CD8-positive, alpha-beta memory T cell (primary cell): ENCODE measurements around the gene SLC24A4. TPM values are rescaled to one million over a fixed set of nuclear protein-coding genes. Genes with fewer than 3 reads are reported as not detected.

Experiments used
- CTCF ChIA-PET: fragments of 350-600 bp; sonication (Branson Sonifier 250); formaldehyde crosslinking; loops from one replicate; lab custom pipeline; 2021; ENCODE audit warnings: antibody characterized with exemption; lab: Charles Lee
- POLR2A ChIA-PET: fragments of 350-600 bp; sonication (Branson Sonifier 250); formaldehyde crosslinking; loops from one replicate; lab custom pipeline; 2021; ENCODE audit warnings: antibody characterized with exemption; lab: Charles Lee
- DNase-seq, 5 donors: peaks; one replicate each; pipeline versions ENCODE4 v3.0.0 to v3.0.0-alpha.2; 2020 to 2022; ENCODE audit warnings: mixed read lengths in 1 of 5
- H3K27ac ChIP-seq: one replicate; pipeline ENCODE4 v1.7.0; 2013; ENCODE audit warnings: low read depth, mild to moderate bottlenecking, low read length, moderate library complexity
- H3K27me3 ChIP-seq: 2 replicates; pipeline ENCODE4 v1.7.0; 2013; ENCODE audit warnings: low read length, mild to moderate bottlenecking; ENCODE audit not compliant: insufficient read depth, poor library complexity, severe bottlenecking
- H3K36me3 ChIP-seq: 2 replicates; pipeline ENCODE4 v1.7.0; 2013; ENCODE audit warnings: mild to moderate bottlenecking, low read length, moderate library complexity; ENCODE audit not compliant: insufficient read depth
- H3K4me1 ChIP-seq: 2 replicates; pipeline ENCODE4 v1.7.0; 2013; ENCODE audit warnings: mild to moderate bottlenecking, low read length, moderate library complexity; ENCODE audit not compliant: insufficient read depth
- H3K4me3 ChIP-seq: 2 replicates; pipeline ENCODE4 v1.7.0; 2013; ENCODE audit warnings: mild to moderate bottlenecking, low read length
- H3K9me3 ChIP-seq: 2 replicates; pipeline ENCODE4 v1.7.0; 2013; ENCODE audit warnings: mild to moderate bottlenecking, low read length
- H3K27ac Mint-ChIP-seq, 8 donors: one replicate each; pipeline ENCODE4 v1.8.0; 2020 to 2021; ENCODE audit warnings: mixed read lengths in 8 of 8, mild to moderate bottlenecking in 6 of 8, inconsistent platforms in 3 of 8, moderate library complexity in 3 of 8
- H3K27me3 Mint-ChIP-seq, 2 donors: one replicate each; pipeline ENCODE4 v1.8.0; 2020 to 2021; ENCODE audit warnings: mixed read lengths in 2 of 2, mild to moderate bottlenecking in 1 of 2, moderate library complexity in 1 of 2
- H3K36me3 Mint-ChIP-seq, 3 donors: one replicate each; pipeline ENCODE4 v1.8.0; 2020 to 2021; ENCODE audit warnings: mixed read lengths in 3 of 3, inconsistent platforms in 1 of 3, mild to moderate bottlenecking in 1 of 3
- H3K4me1 Mint-ChIP-seq, 3 donors: one replicate each; pipeline ENCODE4 v1.8.0; 2020 to 2021; ENCODE audit warnings: mixed read lengths in 3 of 3, inconsistent platforms in 1 of 3, mild to moderate bottlenecking in 1 of 3
- H3K4me3 Mint-ChIP-seq, 7 donors: one replicate each; pipeline ENCODE4 v1.8.0; 2020 to 2021; ENCODE audit warnings: mixed read lengths in 7 of 7, mild to moderate bottlenecking in 6 of 7, moderate library complexity in 4 of 7, inconsistent platforms in 2 of 7
- H3K9me3 Mint-ChIP-seq, 5 donors: one replicate each; pipeline ENCODE4 v1.8.0; 2020 to 2022; ENCODE audit warnings: mixed read lengths in 5 of 5, mild to moderate bottlenecking in 3 of 5, moderate library complexity in 2 of 5, inconsistent platforms in 1 of 5
- polyA plus RNA-seq: library from polyadenylated mRNA; unstranded; fragments of 300-500 nt; fragmentation: Illumina TruSeq; gene quantifications from one replicate; pipeline ENCODE4 v1.2.3, GENCODE V29; 2021
- total RNA-seq, 2 experiments: library from RNA; stranded (reverse); gene quantifications; one replicate each; pipeline ENCODE4 v1.2.3, GENCODE V29; 2021

SLC24A4 gene
- total and polyA plus RNA-seq, 3 experiments from 2014 or later, result 0.04 TPM; not detected in 2

DNA sequence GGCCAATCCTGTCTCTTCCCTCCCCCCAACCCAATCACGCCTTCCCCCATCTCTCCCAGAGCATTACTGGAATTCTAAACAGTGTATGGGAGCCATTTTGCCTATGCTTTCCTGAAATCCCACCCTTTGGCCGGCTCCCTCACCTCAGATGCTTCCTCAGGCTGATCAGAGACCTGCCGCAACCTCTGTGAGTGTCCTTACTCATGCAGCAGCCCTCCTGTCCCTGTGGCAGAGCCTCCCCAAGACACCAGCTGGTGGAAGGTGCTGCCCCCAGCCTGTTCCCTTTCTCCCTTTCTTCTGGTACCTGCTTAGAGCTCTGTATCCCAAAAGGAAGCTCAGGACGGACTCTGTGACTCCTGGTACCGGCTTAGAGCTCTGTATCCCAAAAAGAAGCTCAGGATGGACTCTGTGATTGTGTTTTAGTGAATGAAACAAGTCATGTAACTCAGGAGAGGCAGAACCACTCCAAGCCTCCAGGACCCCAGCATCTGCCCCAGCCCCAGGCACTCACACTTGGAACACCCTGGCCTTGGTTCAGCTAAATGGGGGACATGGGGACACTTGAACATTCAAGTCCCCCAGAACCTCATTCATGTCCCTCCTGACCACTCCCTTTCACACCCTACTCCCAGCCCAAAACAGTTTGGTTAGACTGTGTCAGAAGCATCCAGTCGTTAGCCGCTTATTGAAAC is 161.3 kb downstream of the SLC24A4 start:
- H3K36me3 ChIP-seq, result no peaks in the 10 kb centered on the region
- Mint-ChIP-seq H3K27me3 (peaks cover 5 to 13% of the 10 kb centered on the region in 2 donors), H3K36me3 (peaks cover 0 to 14% (median 0%) of the 10 kb centered on the region in 3 donors), H3K27ac (no peak overlapping the region), H3K4me3 (no peak overlapping the region), H3K9me3 (peaks cover 0 to 6% (median 1%) of the 10 kb centered on the region in 5 donors), H3K4me1 (peaks cover 0 to 6% (median 0%) of the 10 kb centered on the region in 3 donors)
- DNase-seq, result no peak
- no peaks in the 10 kb centered on the region for H3K4me1 ChIP-seq
- H3K27me3 ChIP-seq, result no peaks in the 10 kb centered on the region
- H3K27ac ChIP-seq, result no peak overlapping the region
- no peaks in the 10 kb centered on the region for H3K9me3 ChIP-seq
- CTCF ChIA-PET, result no interaction called here
- no peak overlapping the region for H3K4me3 ChIP-seq
- POLR2A ChIA-PET, result no interaction called here

DNA sequence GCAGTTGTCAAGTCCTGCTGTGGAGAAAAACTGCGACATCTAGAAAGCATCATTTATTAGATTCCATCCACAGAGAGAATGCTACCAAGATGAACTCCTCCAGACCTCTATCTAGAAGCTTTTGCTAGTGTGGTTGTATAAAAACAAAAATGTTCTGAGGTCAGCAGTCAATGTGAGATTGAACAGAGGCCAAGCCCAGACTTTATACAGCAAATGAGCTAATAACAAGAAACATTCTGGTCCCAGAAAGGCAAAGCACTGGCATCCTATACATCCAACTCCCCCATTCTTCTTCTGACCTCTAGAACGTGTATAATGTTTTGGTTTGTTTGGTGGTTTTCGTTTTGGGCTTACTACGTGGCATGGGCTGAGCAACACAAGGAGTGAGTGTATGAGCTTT is 163.9 kb downstream of the SLC24A4 start:
- H3K27me3 Mint-ChIP-seq, result peaks cover 5 to 10% of the 10 kb centered on the region in 2 donors
- peaks cover 0 to 6% (median 0%) of the 10 kb centered on the region in 3 donors for H3K4me1 Mint-ChIP-seq
- Histone ChIP-seq H3K27me3 (no peaks in the 10 kb centered on the region), H3K4me1 (no peaks in the 10 kb centered on the region), H3K27ac (no peak overlapping the region), H3K36me3 (no peaks in the 10 kb centered on the region), H3K9me3 (no peaks in the 10 kb centered on the region), H3K4me3 (no peak overlapping the region)
- H3K27ac Mint-ChIP-seq, result peak overlapping the region in 1 of 8 donors; percentile 9
- H3K36me3 Mint-ChIP-seq, result no peaks in the 10 kb centered on the region
- CTCF ChIA-PET, result interaction anchor here (0.9 kb wide), 1 partner anchor 40 kb away, joined by 4 read pairs; no protein-coding TSS in a partner anchor
- POLR2A ChIA-PET, result no interaction called here
- no peak overlapping the region for H3K4me3 Mint-ChIP-seq
- no peak for DNase-seq
- H3K9me3 Mint-ChIP-seq, result no peaks in the 10 kb centered on the region

DNA sequence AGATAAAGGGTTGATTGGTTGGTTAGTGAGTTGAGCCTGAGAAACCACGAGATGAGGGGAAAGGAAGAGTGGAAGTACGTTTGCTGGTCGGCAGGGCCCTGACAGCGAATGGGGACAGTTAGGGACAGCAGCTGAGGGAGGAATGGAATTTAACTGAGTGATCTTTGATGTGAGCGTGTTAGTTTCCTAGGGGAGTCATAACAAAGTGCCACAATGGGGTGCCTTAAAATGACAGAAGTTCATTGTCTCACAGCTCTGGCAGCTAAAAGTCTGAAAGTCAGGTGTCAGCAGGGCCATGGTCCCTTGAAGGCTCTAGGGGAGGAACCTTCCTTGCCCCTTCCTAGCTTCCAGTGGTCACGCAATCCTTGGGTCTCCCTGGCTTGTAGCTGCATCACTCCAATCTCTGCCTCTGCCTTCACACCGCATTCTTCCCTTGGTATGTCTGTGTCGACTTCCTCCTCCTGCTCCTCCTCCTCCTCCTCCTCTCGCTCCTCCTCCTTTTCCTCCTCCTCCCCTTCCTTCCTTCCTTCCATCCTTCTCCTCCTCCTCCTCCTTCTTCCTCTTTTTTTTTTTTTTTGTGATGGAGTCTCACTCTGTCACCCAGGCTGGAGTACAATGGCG is 164.7 kb downstream of the SLC24A4 start:
- Mint-ChIP-seq H3K4me1 (peaks cover 0 to 6% (median 0%) of the 10 kb centered on the region in 3 donors), H3K27ac (no peak overlapping the region), H3K27me3 (peaks cover 5 to 10% of the 10 kb centered on the region in 2 donors), H3K36me3 (no peaks in the 10 kb centered on the region), H3K4me3 (no peak overlapping the region), H3K9me3 (no peaks in the 10 kb centered on the region)
- no peaks in the 10 kb centered on the region for H3K27me3 ChIP-seq
- H3K9me3 ChIP-seq, result no peaks in the 10 kb centered on the region
- H3K36me3 ChIP-seq, result no peaks in the 10 kb centered on the region
- POLR2A ChIA-PET, result no interaction called here
- H3K4me3 ChIP-seq, result no peak overlapping the region
- H3K27ac ChIP-seq, result no peak overlapping the region
- CTCF ChIA-PET, result interaction anchor here (0.9 kb wide), 1 partner anchor 41 kb away, joined by 4 read pairs; no protein-coding TSS in a partner anchor
- H3K4me1 ChIP-seq, result no peaks in the 10 kb centered on the region
- no peak for DNase-seq

DNA sequence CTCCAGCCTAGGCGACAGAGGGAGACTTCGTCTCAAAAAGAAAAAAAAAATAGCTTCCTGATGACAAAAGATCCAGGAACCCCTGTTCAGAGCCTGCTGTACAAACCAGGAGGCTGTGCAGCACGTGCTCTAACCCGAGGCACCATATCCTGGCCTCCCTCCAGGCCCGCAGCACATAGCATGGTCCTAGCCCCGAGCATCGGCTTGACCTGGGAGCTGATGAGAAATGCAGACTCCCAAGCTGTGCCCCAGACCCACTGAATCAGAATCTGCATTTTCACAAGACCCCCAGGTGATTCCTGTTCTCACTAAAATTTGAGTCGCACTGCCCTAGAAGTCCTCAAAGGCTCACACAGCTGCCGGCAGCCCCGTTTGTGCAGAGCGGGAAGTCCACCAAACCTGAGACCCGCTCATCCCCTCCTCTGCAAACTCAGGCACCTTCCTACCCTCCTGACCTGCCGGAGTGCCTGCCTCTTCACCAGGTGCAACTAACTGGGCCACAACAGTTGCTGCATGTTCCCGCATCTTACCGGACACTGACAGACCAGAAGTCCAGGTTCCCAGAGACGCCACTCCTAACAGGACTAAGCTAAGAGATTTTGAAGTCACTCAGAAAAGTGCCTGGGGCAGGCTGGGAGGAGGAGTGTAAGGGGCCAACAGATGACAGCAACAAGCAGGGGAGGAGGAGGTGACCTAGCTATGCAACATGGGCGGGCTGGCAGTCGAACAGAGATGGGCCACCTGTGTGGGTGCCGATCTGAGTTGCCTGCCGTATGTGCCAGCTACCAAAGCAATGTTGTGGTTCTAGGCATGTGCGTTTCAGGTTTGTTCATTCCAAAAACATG is 166.7 kb downstream of the SLC24A4 start:
- no peak overlapping the region for H3K4me3 ChIP-seq
- no peak for DNase-seq
- H3K4me1 Mint-ChIP-seq, result peaks cover 0 to 6% (median 0%) of the 10 kb centered on the region in 3 donors
- H3K36me3 ChIP-seq, result no peaks in the 10 kb centered on the region
- H3K27ac Mint-ChIP-seq, result peak overlapping the region in 1 of 8 donors; percentile 30
- H3K9me3 ChIP-seq, result no peaks in the 10 kb centered on the region
- POLR2A ChIA-PET, result no interaction called here
- no peaks in the 10 kb centered on the region for H3K4me1 ChIP-seq
- H3K27ac ChIP-seq, result no peak overlapping the region
- no peaks in the 10 kb centered on the region for H3K9me3 Mint-ChIP-seq
- H3K27me3 Mint-ChIP-seq, result peaks cover 5 to 6% of the 10 kb centered on the region in 2 donors
- CTCF ChIA-PET, result no interaction called here
- H3K36me3 Mint-ChIP-seq, result no peaks in the 10 kb centered on the region
- H3K4me3 Mint-ChIP-seq, result no peak overlapping the region
- H3K27me3 ChIP-seq, result no peaks in the 10 kb centered on the region

DNA sequence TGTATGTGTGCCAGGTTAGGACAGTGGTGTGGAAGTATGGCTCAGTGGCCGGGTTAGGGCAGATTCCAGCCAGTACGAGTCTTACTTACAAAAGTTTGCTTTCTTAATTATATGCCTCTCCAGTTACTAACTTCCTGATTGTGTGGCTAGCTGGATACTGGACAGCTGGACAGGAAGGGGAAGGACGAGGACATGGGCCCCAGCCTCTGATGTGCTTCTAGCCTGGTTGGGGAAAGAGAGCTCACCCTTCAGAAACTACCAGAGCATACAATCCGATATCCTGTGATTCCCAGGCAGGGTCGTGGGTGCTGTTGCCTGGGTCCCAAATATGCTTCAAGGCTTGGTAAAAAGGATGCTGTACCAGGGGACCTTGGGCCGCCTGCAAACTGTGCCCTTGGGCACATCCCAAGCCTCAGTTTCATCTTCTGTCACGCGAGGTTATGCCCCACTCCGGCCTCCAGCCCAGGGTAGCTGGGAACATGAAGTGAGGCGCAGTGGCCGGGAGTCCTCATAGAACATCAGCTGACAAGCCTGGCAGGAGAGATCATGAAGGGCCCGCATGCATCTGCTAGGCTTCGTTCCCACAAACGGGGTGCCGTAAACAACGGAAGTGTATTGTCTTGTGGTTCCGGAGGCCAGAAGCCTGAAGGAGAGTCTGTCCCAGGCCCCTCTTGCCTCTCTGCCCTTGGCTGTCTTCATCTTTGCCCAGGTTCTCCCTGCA is 167.4 kb downstream of the SLC24A4 start:
- Histone ChIP-seq H3K4me1 (no peaks in the 10 kb centered on the region), H3K36me3 (no peaks in the 10 kb centered on the region), H3K27me3 (no peaks in the 10 kb centered on the region), H3K4me3 (no peak overlapping the region), H3K27ac (no peak overlapping the region), H3K9me3 (no peaks in the 10 kb centered on the region)
- H3K27ac Mint-ChIP-seq, result no peak overlapping the region
- no peak overlapping the region for H3K4me3 Mint-ChIP-seq
- CTCF ChIA-PET, result no interaction called here
- DNase-seq, result no peak
- H3K27me3 Mint-ChIP-seq, result peaks cover 5 to 6% of the 10 kb centered on the region in 2 donors
- H3K9me3 Mint-ChIP-seq, result no peaks in the 10 kb centered on the region
- POLR2A ChIA-PET, result no interaction called here
- H3K36me3 Mint-ChIP-seq, result no peaks in the 10 kb centered on the region
- H3K4me1 Mint-ChIP-seq, result peaks cover 0 to 6% (median 0%) of the 10 kb centered on the region in 3 donors

DNA sequence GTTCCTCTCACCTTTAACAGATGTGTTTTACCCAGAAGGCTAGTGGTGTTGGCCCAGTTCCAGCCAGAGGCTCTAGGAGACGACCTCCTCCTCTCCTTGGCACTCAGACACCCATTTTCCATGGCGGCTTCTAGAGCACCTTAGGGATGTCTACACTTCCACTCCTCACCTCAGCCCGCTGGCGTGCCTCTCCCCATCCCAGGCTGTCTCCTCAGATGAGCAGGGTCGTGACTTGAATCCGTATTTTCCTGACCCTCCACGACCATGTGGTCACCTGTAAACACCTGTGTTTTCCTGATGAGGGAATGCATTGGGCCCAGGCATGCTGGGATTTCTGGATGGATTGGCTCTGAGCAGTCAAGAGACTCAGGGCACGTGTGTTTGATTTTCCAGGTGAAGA is 168.8 kb downstream of the SLC24A4 start:
- H3K4me3 ChIP-seq, result no peak overlapping the region
- ChIA-PET POLR2A (no interaction called here), CTCF (no interaction called here)
- no peaks in the 10 kb centered on the region for H3K9me3 Mint-ChIP-seq
- no peak overlapping the region for H3K27ac ChIP-seq
- peaks cover 6% of the 10 kb centered on the region in 2 donors for H3K27me3 Mint-ChIP-seq
- peaks cover 0 to 3% (median 0%) of the 10 kb centered on the region in 3 donors for H3K4me1 Mint-ChIP-seq
- no peaks in the 10 kb centered on the region for H3K36me3 ChIP-seq
- no peak overlapping the region for H3K4me3 Mint-ChIP-seq
- H3K9me3 ChIP-seq, result no peaks in the 10 kb centered on the region
- H3K27me3 ChIP-seq, result no peaks in the 10 kb centered on the region
- no peaks in the 10 kb centered on the region for H3K4me1 ChIP-seq
- DNase-seq, result no peak
- H3K36me3 Mint-ChIP-seq, result no peaks in the 10 kb centered on the region
- H3K27ac Mint-ChIP-seq, result no peak overlapping the region

DNA sequence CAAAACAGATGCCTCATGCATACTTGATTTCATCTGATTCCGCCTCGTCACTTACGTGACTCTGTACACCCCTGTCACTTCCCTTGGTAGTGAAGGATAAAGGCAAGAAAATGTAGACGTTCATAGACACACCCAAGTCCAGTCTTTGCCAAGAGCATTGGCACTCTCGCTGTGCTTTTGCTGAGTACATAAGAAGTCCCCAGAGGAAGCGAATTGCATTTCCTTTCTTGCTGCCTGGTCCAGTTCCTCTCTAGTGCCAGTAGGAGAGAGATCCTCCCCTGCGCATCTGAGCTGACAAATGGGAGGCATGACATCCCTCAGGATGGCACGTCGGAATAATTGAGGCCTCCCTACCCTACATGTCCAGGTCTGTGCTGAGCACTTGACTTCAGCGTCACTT is 169.3 kb downstream of the SLC24A4 start:
- no peak overlapping the region for H3K4me3 Mint-ChIP-seq
- H3K4me1 ChIP-seq, result no peaks in the 10 kb centered on the region
- no peaks in the 10 kb centered on the region for H3K9me3 Mint-ChIP-seq
- H3K4me3 ChIP-seq, result no peak overlapping the region
- no peak overlapping the region for H3K27ac Mint-ChIP-seq
- H3K27ac ChIP-seq, result no peak overlapping the region
- H3K36me3 ChIP-seq, result no peaks in the 10 kb centered on the region
- POLR2A ChIA-PET, result no interaction called here
- CTCF ChIA-PET, result no interaction called here
- peaks cover 5 to 6% of the 10 kb centered on the region in 2 donors for H3K27me3 Mint-ChIP-seq
- H3K27me3 ChIP-seq, result no peaks in the 10 kb centered on the region
- peaks cover 0 to under 1% (median 0%) of the 10 kb centered on the region in 3 donors for H3K4me1 Mint-ChIP-seq
- H3K9me3 ChIP-seq, result no peaks in the 10 kb centered on the region
- no peak for DNase-seq
- no peaks in the 10 kb centered on the region for H3K36me3 Mint-ChIP-seq
